HEK293 (cell line): ENCODE measurements around the gene KIF18A.

ENCODE experiments used
- FEZF1 ChIP-seq: fragments of 450-650 bp; formaldehyde crosslinking; IDR thresholded peaks from 2 replicates; pipeline ENCODE4 v1.5.1; 2016; ENCODE audit warnings: missing biosample characterization, missing genetic modification characterization
- GLI2 ChIP-seq: fragments of 450-650 bp; formaldehyde crosslinking; IDR thresholded peaks from 2 replicates; pipeline ENCODE4; 2017; ENCODE audit warnings: missing biosample characterization, missing genetic modification characterization, low read depth, borderline replicate concordance
- HIC1 ChIP-seq: fragments of 450-650 bp; formaldehyde crosslinking; IDR thresholded peaks from 2 replicates; pipeline ENCODE4 v1.5.1; 2016; ENCODE audit warnings: missing biosample characterization, missing genetic modification characterization
- HOXC10 ChIP-seq: sonication (generic); formaldehyde crosslinking; IDR thresholded peaks from 2 replicates; pipeline ENCODE4 v1.8.1; 2023; ENCODE audit warnings: mild to moderate bottlenecking, missing genetic modification reagents
- HOXD13 ChIP-seq: sonication (generic); formaldehyde crosslinking; IDR thresholded peaks from 2 replicates; pipeline ENCODE4 v1.8.0; 2022; ENCODE audit warnings: missing genetic modification reagents, borderline replicate concordance
- IKZF3 ChIP-seq: fragments of 450-650 bp; IDR thresholded peaks from 2 replicates; pipeline ENCODE4 v1.5.0; 2018; ENCODE audit warnings: missing biosample characterization, mild to moderate bottlenecking, missing genetic modification characterization, moderate library complexity
- KLF7 ChIP-seq: fragments of 450-650 bp; formaldehyde crosslinking; IDR thresholded peaks from 2 replicates; pipeline ENCODE4 v1.5.1; 2016; ENCODE audit warnings: missing biosample characterization, missing genetic modification characterization, borderline replicate concordance
- MEIS1 ChIP-seq: sonication (generic); formaldehyde crosslinking; IDR thresholded peaks from 2 replicates; pipeline ENCODE4 v1.8.1; 2022; ENCODE audit warnings: missing genetic modification reagents, mild to moderate bottlenecking, borderline replicate concordance
- OSR2 ChIP-seq: fragments of 450-650 bp; formaldehyde crosslinking; IDR thresholded peaks from 2 replicates; pipeline ENCODE4 v1.5.1; 2016; ENCODE audit warnings: missing biosample characterization, missing genetic modification characterization
- PRDM6 ChIP-seq: fragments of 450-650 bp; formaldehyde crosslinking; IDR thresholded peaks from 2 replicates; pipeline ENCODE4 v1.5.1; 2017; ENCODE audit warnings: missing biosample characterization, missing genetic modification characterization
- SP2 ChIP-seq: fragments of 450-650 bp; formaldehyde crosslinking; IDR thresholded peaks from 2 replicates; pipeline ENCODE4 v1.5.1; 2016; ENCODE audit warnings: missing biosample characterization, missing genetic modification characterization
- SP7 ChIP-seq: fragments of 450-650 bp; formaldehyde crosslinking; IDR thresholded peaks from 2 replicates; pipeline ENCODE4 v1.5.1; 2016; ENCODE audit warnings: missing biosample characterization, missing genetic modification characterization
- TSHZ1 ChIP-seq: fragments of 450-650 bp; formaldehyde crosslinking; IDR thresholded peaks from 2 replicates; pipeline ENCODE4 v1.5.1; 2016; ENCODE audit warnings: missing biosample characterization, missing genetic modification characterization, borderline replicate concordance
- WT1 ChIP-seq: fragments of 450-650 bp; formaldehyde crosslinking; IDR thresholded peaks from 2 replicates; pipeline ENCODE4 v1.5.1; 2016; ENCODE audit warnings: missing biosample characterization, missing genetic modification characterization
- ZEB2 ChIP-seq: fragments of 450-650 bp; formaldehyde crosslinking; IDR thresholded peaks from 2 replicates; pipeline ENCODE4 v1.5.1; 2016; ENCODE audit warnings: missing biosample characterization, missing genetic modification characterization
- ZFP69B ChIP-seq: fragments of 450-650 bp; formaldehyde crosslinking; IDR thresholded peaks from 2 replicates; pipeline ENCODE4 v1.5.1; 2016; ENCODE audit warnings: missing biosample characterization, missing genetic modification characterization
- ZNF140 ChIP-seq: fragments of 450-650 bp; formaldehyde crosslinking; IDR thresholded peaks from 2 replicates; pipeline ENCODE4 v1.5.1; 2016; ENCODE audit warnings: missing biosample characterization, missing genetic modification characterization
- ZNF548 ChIP-seq: fragments of 450-650 bp; formaldehyde crosslinking; IDR thresholded peaks from 2 replicates; pipeline ENCODE4 v1.5.1; 2016; ENCODE audit warnings: missing biosample characterization, missing genetic modification characterization
- ZNF571 ChIP-seq: fragments of 450-650 bp; formaldehyde crosslinking; IDR thresholded peaks from 2 replicates; pipeline ENCODE4 v1.5.0; 2017; ENCODE audit warnings: missing biosample characterization, missing genetic modification characterization
- ZNF580 ChIP-seq: fragments of 450-650 bp; formaldehyde crosslinking; IDR thresholded peaks from 2 replicates; pipeline ENCODE4 v1.5.1; 2016; ENCODE audit warnings: missing biosample characterization, missing genetic modification characterization
- ZNF585B ChIP-seq: fragments of 450-650 bp; formaldehyde crosslinking; IDR thresholded peaks from 2 replicates; pipeline ENCODE4 v1.5.1; 2016; ENCODE audit warnings: missing biosample characterization, missing genetic modification characterization
- ZNF621 ChIP-seq: fragments of 450-650 bp; formaldehyde crosslinking; IDR thresholded peaks from 2 replicates; pipeline ENCODE4 v1.5.1; 2017; ENCODE audit warnings: missing biosample characterization, missing genetic modification characterization
- ZNF639 ChIP-seq: fragments of 450-650 bp; formaldehyde crosslinking; IDR thresholded peaks from 2 replicates; pipeline ENCODE4 v1.5.1; 2016; ENCODE audit warnings: missing biosample characterization, missing genetic modification characterization
- ZNF843 ChIP-seq: fragments of 450-650 bp; formaldehyde crosslinking; IDR thresholded peaks from 2 replicates; pipeline ENCODE4 v1.5.1; 2016; ENCODE audit warnings: missing biosample characterization, missing genetic modification characterization

The KIF18A gene

GRCh38 chr11:28049338-28050216 lies 58.4 kb downstream of the KIF18A start (continued):
- TF ChIP-seq TSHZ1 (tag by site-specific recombination) = peak; percentile 71; the same call in 1 of the 2 replicates
- TF ChIP-seq ZFP69B (tag by site-specific recombination) = no peak
- 0 out of 2 replicates have a peak, but pooled peaks have one; percentile 56 for TF ChIP-seq ZNF580 (tag by site-specific recombination)
- TF ChIP-seq GLI2 (tag by site-specific recombination) = 0 out of 2 replicates have a peak, but pooled peaks have one; percentile 43
- peak; percentile 21; the same call in 1 of the 2 replicates for TF ChIP-seq SP2 (tag by site-specific recombination)
- no peak for TF ChIP-seq KLF7 (tag by site-specific recombination)
- TF ChIP-seq SP7 (tag by site-specific recombination) = peak; percentile 91
- peak; percentile 41; the same call in 1 of the 2 replicates for TF ChIP-seq OSR2
- TF ChIP-seq HIC1 = peak; percentile 60
- peak; percentile 45; the same call in 1 of the 2 replicates for TF ChIP-seq IKZF3 (tag by site-specific recombination)
- TF ChIP-seq ZNF585B (tag by site-specific recombination) = peak; percentile 47; the same call in 1 of the 2 replicates
- no peak for TF ChIP-seq ZNF621 (tag by site-specific recombination)
- TF ChIP-seq WT1 (tag by site-specific recombination) = 0 out of 2 replicates have a peak, but pooled peaks have one; percentile 30
- peak; percentile 85 for TF ChIP-seq ZNF843 (tag by site-specific recombination)
- TF ChIP-seq FEZF1 (tag by site-specific recombination) = peak; percentile 77
- TF ChIP-seq ZNF639 (tag by site-specific recombination) = 0 out of 2 replicates have a peak, but pooled peaks have one; percentile 27
- TF ChIP-seq ZEB2 (tag by site-specific recombination) = peak; percentile 79
- no peak for TF ChIP-seq ZNF548
- TF ChIP-seq ZNF140 = no peak
- no peak for TF ChIP-seq ZNF571 (tag by site-specific recombination)
- TF ChIP-seq HOXD13 (CRISPR knock-in tag) = peak; percentile 87
- 0 out of 2 replicates have a peak, but pooled peaks have one; percentile 75 for TF ChIP-seq HOXC10
- peak; percentile 86 for TF ChIP-seq MEIS1 (CRISPR knock-in tag)
- TF ChIP-seq PRDM6 = peak; percentile 85
